ENCODE results near the gene HIF1AN.

The HIF1AN gene

DNA sequence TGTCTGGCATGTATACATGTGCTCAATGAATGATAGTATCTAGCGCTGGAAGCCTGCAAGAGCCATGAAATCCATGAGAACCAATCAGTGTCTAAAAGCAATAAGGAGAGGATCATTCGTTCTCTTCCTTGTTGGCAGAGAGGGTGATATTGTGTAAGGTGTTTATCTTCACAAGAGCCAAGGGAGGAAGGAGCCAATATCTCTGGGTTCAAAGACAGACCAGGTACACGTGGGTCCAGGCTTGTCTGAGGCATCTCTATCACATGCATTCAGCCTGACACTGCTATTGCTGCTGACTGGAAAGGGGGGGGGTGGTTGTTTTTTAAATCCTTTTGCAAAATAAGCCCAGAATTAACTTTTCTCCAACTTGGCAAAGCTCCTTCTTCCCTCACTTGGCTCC lies 20.1 kb upstream of the HIF1AN start:
- TF ChIP-seq, protein P1, sequence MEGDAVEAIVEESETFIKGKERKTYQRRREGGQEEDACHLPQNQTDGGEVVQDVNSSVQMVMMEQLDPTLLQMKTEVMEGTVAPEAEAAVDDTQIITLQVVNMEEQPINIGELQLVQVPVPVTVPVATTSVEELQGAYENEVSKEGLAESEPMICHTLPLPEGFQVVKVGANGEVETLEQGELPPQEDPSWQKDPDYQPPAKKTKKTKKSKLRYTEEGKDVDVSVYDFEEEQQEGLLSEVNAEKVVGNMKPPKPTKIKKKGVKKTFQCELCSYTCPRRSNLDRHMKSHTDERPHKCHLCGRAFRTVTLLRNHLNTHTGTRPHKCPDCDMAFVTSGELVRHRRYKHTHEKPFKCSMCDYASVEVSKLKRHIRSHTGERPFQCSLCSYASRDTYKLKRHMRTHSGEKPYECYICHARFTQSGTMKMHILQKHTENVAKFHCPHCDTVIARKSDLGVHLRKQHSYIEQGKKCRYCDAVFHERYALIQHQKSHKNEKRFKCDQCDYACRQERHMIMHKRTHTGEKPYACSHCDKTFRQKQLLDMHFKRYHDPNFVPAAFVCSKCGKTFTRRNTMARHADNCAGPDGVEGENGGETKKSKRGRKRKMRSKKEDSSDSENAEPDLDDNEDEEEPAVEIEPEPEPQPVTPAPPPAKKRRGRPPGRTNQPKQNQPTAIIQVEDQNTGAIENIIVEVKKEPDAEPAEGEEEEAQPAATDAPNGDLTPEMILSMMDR (IDR thresholded peaks at IDR 0.05; ENCODE audit: low read depth, low read length, missing control alignments), result no peak
- H3K36me3 ChIP-seq (replicated peaks), result no peaks in the 10 kb centered on the region
- no peak for DNase-seq
- no peaks in the 10 kb centered on the region for H3K27me3 ChIP-seq (replicated peaks)
- in situ Hi-C loops (cut with HindIII; ENCODE audit: low pct_ligation_motif_present, low sequenced_read_pairs), result loop anchor here (25.0 kb wide), 1 partner anchor 178 kb away; the partner anchor contains the start of genes PKD2L1 and SCD
- no peak overlapping the region for H3K4me3 ChIP-seq (ENCODE audit: low read depth, low read length)
- no peak overlapping the region for H3K27ac ChIP-seq

DNA sequence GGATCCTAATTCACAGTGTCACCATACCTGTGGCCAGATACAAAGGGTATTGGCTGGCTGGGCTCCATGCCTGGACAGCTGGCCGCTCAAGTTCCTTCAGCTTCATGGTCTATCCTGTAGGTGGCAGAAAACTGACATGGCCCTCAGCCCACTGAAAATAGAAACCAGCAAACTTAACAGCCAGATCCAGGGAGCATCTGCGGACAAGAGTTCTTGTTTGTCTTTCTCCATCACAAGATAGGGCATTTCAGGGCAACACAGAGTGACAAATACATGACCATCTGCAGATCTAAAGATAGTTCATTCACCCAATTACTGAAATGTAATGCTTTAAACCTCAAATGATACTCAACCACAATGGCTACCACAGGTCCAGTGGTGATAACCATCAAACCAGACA lies 18.9 kb upstream of the HIF1AN start:
- no peak overlapping the region for H3K27ac ChIP-seq
- H3K27me3 ChIP-seq (replicated peaks), result no peaks in the 10 kb centered on the region
- no peak overlapping the region for H3K4me3 ChIP-seq (ENCODE audit: low read depth, low read length)
- TF ChIP-seq, protein P1 (IDR thresholded peaks at IDR 0.05; ENCODE audit: low read depth, low read length, missing control alignments), result peak; percentile 53
- no peaks in the 10 kb centered on the region for H3K36me3 ChIP-seq (replicated peaks)
- in situ Hi-C loops (cut with HindIII; ENCODE audit: low pct_ligation_motif_present, low sequenced_read_pairs), result loop anchor here (25.0 kb wide), 1 partner anchor 180 kb away; the partner anchor contains the start of genes PKD2L1 and SCD
- DNase-seq, result no peak

DNA sequence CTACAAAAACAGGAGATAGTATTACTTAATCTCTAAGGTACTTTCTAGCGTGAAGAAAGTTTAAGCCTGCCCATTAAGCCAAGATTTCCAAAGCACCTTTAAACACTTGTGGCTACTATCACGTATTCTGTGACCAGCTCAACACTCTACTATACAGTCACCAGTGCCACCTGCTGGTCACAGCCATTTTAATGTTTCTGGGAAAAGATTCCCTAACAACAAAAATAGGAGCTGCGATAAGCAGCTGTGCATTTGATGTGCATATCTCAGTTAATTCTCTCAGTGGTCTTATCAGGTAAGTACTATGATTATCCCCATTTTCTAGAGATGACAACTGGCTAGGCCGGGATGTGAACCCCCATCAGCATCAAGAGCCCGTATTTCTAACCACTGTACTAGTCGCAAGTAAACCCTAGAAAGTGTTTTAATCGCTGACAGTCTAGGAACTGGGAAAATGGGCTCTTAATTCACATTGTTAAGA lies 16.9 kb upstream of the HIF1AN start:
- H3K36me3 ChIP-seq (replicated peaks), result no peaks in the 10 kb centered on the region
- H3K4me3 ChIP-seq (ENCODE audit: low read depth, low read length), result peak overlapping the region; percentile 57
- in situ Hi-C loops (cut with HindIII; ENCODE audit: low pct_ligation_motif_present, low sequenced_read_pairs), result loop anchor here (25.0 kb wide), 1 partner anchor 182 kb away; the partner anchor contains the start of genes PKD2L1 and SCD
- H3K27me3 ChIP-seq (replicated peaks), result no peaks in the 10 kb centered on the region
- no peak overlapping the region for H3K27ac ChIP-seq
- peak; percentile 74 for DNase-seq
- TF ChIP-seq, protein P1 (IDR thresholded peaks at IDR 0.05; ENCODE audit: low read depth, low read length, missing control alignments), result peak; percentile 78

DNA sequence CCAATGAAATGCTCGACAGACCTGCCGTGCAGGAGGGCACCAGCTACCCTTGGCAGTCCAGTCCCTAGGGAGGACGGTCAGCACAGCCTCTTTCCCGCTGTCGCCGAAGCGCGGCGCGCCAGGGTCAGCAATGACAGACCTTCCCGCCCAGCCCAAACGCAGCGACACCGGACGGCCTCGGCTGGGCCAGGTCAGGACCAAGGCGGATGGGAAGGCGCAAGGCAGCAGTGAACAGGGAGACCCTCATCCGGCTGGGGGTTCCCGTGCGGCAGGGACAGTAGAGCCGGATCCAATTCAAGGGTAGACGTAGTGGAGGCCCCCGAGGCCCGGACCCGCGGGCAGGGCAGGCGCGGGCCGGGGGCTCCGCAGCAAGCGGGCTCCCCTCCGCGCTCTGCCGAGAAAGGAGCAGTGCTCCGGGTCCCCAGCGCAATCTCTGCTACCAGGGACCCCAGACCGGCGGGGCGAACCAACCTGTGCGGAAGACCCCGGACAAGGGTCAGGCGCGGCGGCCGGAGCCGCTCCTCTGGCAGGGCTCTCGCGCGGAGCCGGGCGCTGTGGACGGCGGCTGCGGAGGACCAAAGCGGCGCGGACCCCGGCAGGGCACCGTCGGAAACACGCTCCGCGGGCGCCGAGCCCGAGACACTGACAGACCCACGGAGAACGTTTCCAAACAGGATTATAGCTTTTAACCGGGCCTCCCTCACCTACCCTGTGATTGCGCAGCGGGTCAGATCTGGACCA lies 16.3 kb upstream of the HIF1AN start, which contains the start of gene SEC31B:
Gene SEC31B, minus strand, starts transcription at position 551 of the 741 bp plus-strand sequence. CDS start 2,909 bp downstream, outside the sequence.
- DNase-seq, result no peak
- TF ChIP-seq, protein P1 (IDR thresholded peaks at IDR 0.05; ENCODE audit: low read depth, low read length, missing control alignments), result no peak
- Histone ChIP-seq H3K27me3 (replicated peaks) (no peaks in the 10 kb centered on the region), H3K27ac (no peak within 1 kb of the TSS), H3K4me3 (ENCODE audit: low read depth, low read length) (peak within 1 kb of the TSS; percentile 57), H3K36me3 (replicated peaks) (peaks cover 4% of the 10 kb centered on the region)
- in situ Hi-C loops (cut with HindIII; ENCODE audit: low pct_ligation_motif_present, low sequenced_read_pairs), result loop anchor here (25.0 kb wide), 1 partner anchor 182 kb away; the partner anchor contains the start of genes PKD2L1 and SCD

DNA sequence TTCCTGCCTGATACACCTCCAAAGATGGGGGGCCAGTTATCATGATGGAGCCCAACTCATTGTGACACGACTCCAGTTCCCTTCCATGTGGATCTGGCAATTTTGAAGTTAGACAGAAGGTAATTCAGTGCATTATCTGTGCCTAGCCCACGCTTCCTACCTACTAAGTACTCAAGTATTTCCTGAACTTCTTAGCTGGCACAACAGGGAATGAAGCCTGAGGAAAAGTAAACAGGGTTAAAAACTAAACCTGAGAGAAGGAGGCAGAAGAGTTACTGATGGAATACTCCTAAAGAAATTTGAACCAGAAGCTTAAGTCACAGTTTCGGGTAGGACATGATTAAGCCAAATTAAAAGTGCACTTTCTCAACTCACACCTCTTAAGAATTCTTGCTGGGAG lies 14.9 kb upstream of the HIF1AN start:
- Histone ChIP-seq H3K27me3 (replicated peaks) (no peaks in the 10 kb centered on the region), H3K36me3 (replicated peaks) (peaks cover 4% of the 10 kb centered on the region), H3K4me3 (ENCODE audit: low read depth, low read length) (no peak overlapping the region), H3K27ac (no peak overlapping the region)
- in situ Hi-C loops (cut with HindIII; ENCODE audit: low pct_ligation_motif_present, low sequenced_read_pairs), result loop anchor here (25.0 kb wide), 1 partner anchor 184 kb away; the partner anchor contains the start of genes PKD2L1 and SCD
- DNase-seq, result no peak
- TF ChIP-seq, protein P1 (IDR thresholded peaks at IDR 0.05; ENCODE audit: low read depth, low read length, missing control alignments), result no peak
